HepG2 (cell line): Measurements from ENCODE around the gene ANKRD42. TPM values are rescaled to one million over a fixed set of nuclear protein-coding genes. Genes with fewer than 3 reads are reported as not detected.

Experiments
- ATM ChIP-seq: fragments of 450-650 bp; IDR thresholded peaks from 2 replicates; pipeline ENCODE4 v1.7.1; 2017; ENCODE audit warnings: mild to moderate bottlenecking, borderline replicate concordance
- EED ChIP-seq: sonication (generic); formaldehyde crosslinking; IDR thresholded peaks from 2 replicates; pipeline ENCODE4 v1.5.0; 2020; ENCODE audit warnings: mild to moderate bottlenecking, missing genetic modification reagents
- GTF3A ChIP-seq: sonication (generic); formaldehyde crosslinking; conservative IDR thresholded peaks from 2 replicates; pipeline ENCODE4 v1.4.0; 2020; ENCODE audit warnings: mild to moderate bottlenecking, missing genetic modification reagents
- IRF2 ChIP-seq: IDR thresholded peaks from 2 replicates; pipeline ENCODE4 v1.6.1; 2018; ENCODE audit warnings: missing genetic modification reagents, missing compliant biosample characterization
- POLR2G ChIP-seq: fragments of 200-400 bp; formaldehyde crosslinking; IDR thresholded peaks from 2 replicates; pipeline ENCODE4 v1.6.1; 2018; ENCODE audit warnings: mild to moderate bottlenecking, low read depth, low read length, moderate library complexity
- REPIN1 ChIP-seq: sonication (generic); formaldehyde crosslinking; IDR thresholded peaks from 2 replicates; pipeline ENCODE4 v1.8.0; 2022; ENCODE audit warnings: missing genetic modification reagents, low read depth, mild to moderate bottlenecking, borderline replicate concordance
- SNAPC2 ChIP-seq: sonication (generic); formaldehyde crosslinking; IDR thresholded peaks from 2 replicates; pipeline ENCODE4 v1.8.1; 2022; ENCODE audit warnings: mild to moderate bottlenecking, missing genetic modification reagents
- ZNF296 ChIP-seq: sonication (generic); formaldehyde crosslinking; conservative IDR thresholded peaks from 2 replicates; pipeline ENCODE4 v1.5.0; 2020; ENCODE audit warnings: mild to moderate bottlenecking, missing genetic modification reagents
- ZZZ3 ChIP-seq: sonication (generic); formaldehyde crosslinking; IDR thresholded peaks from 2 replicates; pipeline ENCODE4 v1.4.0; 2020; ENCODE audit warnings: missing genetic modification reagents, mild to moderate bottlenecking, borderline replicate concordance
- polyA plus RNA-seq, 8 experiments: library from polyadenylated mRNA; depleted of rRNA in 3 of 8; stranded (reverse) in 7 of 8; unstranded in 1 of 8; fragments of >200 nt; fragmentation: Illumina TruSeq in 4 of 8; extraction: Trizol in 4 of 8; gene quantifications; 2 replicates each; pipeline versions ENCODE4 v1.2.1 to v1.2.3, GENCODE V29; 2011 to 2016; ENCODE audit warnings: low read depth in 4 of 8, missing spikeins in 1 of 8, mixed read lengths in 1 of 8; ENCODE audit not compliant: insufficient read depth in 1 of 8
- total RNA-seq, 5 experiments: library from RNA; depleted of rRNA; stranded (reverse); fragments of >200 nt; fragmentation: Illumina TruSeq; extraction: Trizol; gene quantifications; 2 replicates each; pipeline ENCODE4 v1.2.3, GENCODE V29; 2016; ENCODE audit warnings: low read depth in 1 of 5
- TF ChIP-seq, protein P1 (sequence below): sonication (generic); formaldehyde crosslinking; IDR thresholded peaks from 2 replicates; pipeline ENCODE4 v1.5.1; 2020; ENCODE audit warnings: mild to moderate bottlenecking, missing genetic modification reagents, borderline replicate concordance
- TF ChIP-seq, protein P2 (sequence below): sonication (generic); formaldehyde crosslinking; IDR thresholded peaks from 2 replicates; pipeline ENCODE4 v1.4.0; 2020; ENCODE audit warnings: missing genetic modification reagents
- TF ChIP-seq, protein P3 (sequence below): sonication (generic); formaldehyde crosslinking; IDR thresholded peaks from 2 replicates; pipeline ENCODE4 v1.4.0; 2020; ENCODE audit warnings: missing genetic modification reagents, mild to moderate bottlenecking, borderline replicate concordance
- TF ChIP-seq, protein P4 (sequence below): sonication (generic); formaldehyde crosslinking; IDR thresholded peaks from 2 replicates; pipeline ENCODE4 v1.9.0; 2022; ENCODE audit warnings: missing genetic modification reagents, mild to moderate bottlenecking, borderline replicate concordance
- TF ChIP-seq, protein P5 (sequence below), 2 experiments: sonication (generic) in 1 of 2; formaldehyde crosslinking in 1 of 2; IDR thresholded peaks; 2 replicates each; pipeline versions ENCODE4 v1.4.0 to v1.6.1; 2018 to 2020; ENCODE audit warnings: missing genetic modification reagents in 2 of 2, borderline replicate concordance in 1 of 2, low read depth in 1 of 2, mild to moderate bottlenecking in 1 of 2, missing biosample characterization in 1 of 2

Gene ANKRD42
- total and polyA plus RNA-seq, 2 of the 13 experiments (the other 11 are each of a cell fraction or from before 2014, with no cell fraction given): 2.2 to 3.7 TPM

DNA sequence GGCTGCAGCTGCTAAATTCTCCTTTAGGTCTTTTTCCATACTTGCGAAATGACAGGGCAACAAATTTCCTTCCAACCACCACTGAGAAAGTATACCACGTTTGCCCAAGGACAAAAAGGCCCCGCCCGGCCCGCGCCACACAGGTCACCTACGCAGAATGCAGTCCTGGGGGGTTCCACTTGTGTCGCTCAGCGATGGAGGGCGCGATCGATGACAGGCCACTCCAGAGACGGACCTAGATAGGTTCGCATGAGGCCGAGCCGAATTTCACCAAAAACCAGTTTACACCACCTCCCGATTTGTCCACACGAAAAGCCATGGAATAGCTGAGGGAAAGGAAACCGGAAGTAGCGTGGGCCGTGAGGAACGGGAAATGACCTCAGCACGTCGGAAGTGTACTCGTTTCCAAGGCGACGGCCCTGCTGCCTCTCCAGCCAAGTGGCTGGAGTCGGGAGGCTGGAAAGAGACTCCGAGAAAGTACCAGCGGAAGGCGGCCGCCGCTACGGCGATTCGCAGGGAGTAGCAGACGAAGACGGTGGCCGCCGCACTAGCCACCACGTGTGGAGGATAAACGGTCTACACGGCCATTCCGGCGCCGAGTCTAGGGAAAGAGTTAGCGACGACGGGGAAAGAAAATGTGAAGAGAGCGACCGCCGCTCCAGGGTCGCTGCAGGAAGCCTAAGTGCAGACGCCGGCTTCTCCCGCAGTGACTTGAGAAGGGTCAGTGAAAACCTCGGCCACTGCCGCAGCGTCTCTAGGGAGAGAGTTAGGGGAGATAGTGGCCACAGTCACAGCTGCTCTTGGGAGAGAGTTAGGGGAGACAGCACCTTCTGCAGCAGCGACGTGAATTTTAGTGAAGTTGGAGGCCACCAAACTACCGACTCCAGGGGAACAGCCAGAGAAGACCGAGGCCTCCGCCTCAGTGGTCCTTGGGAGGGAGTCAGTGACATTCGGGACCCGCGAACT, at the start of gene ANKRD42 (continued):
- TF ChIP-seq, protein P1, sequence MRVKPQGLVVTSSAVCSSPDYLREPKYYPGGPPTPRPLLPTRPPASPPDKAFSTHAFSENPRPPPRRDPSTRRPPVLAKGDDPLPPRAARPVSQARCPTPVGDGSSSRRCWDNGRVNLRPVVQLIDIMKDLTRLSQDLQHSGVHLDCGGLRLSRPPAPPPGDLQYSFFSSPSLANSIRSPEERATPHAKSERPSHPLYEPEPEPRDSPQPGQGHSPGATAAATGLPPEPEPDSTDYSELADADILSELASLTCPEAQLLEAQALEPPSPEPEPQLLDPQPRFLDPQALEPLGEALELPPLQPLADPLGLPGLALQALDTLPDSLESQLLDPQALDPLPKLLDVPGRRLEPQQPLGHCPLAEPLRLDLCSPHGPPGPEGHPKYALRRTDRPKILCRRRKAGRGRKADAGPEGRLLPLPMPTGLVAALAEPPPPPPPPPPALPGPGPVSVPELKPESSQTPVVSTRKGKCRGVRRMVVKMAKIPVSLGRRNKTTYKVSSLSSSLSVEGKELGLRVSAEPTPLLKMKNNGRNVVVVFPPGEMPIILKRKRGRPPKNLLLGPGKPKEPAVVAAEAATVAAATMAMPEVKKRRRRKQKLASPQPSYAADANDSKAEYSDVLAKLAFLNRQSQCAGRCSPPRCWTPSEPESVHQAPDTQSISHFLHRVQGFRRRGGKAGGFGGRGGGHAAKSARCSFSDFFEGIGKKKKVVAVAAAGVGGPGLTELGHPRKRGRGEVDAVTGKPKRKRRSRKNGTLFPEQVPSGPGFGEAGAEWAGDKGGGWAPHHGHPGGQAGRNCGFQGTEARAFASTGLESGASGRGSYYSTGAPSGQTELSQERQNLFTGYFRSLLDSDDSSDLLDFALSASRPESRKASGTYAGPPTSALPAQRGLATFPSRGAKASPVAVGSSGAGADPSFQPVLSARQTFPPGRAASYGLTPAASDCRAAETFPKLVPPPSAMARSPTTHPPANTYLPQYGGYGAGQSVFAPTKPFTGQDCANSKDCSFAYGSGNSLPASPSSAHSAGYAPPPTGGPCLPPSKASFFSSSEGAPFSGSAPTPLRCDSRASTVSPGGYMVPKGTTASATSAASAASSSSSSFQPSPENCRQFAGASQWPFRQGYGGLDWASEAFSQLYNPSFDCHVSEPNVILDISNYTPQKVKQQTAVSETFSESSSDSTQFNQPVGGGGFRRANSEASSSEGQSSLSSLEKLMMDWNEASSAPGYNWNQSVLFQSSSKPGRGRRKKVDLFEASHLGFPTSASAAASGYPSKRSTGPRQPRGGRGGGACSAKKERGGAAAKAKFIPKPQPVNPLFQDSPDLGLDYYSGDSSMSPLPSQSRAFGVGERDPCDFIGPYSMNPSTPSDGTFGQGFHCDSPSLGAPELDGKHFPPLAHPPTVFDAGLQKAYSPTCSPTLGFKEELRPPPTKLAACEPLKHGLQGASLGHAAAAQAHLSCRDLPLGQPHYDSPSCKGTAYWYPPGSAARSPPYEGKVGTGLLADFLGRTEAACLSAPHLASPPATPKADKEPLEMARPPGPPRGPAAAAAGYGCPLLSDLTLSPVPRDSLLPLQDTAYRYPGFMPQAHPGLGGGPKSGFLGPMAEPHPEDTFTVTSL (CRISPR knock-in tag): no peak
- no peak for TF ChIP-seq GTF3A (CRISPR knock-in tag)
- TF ChIP-seq EED: peak; percentile 90; the same call in 1 of the 2 replicates
- peak; percentile 86; the same call in 1 of the 2 replicates for TF ChIP-seq IRF2 (CRISPR knock-in tag)
- TF ChIP-seq, protein P2, sequence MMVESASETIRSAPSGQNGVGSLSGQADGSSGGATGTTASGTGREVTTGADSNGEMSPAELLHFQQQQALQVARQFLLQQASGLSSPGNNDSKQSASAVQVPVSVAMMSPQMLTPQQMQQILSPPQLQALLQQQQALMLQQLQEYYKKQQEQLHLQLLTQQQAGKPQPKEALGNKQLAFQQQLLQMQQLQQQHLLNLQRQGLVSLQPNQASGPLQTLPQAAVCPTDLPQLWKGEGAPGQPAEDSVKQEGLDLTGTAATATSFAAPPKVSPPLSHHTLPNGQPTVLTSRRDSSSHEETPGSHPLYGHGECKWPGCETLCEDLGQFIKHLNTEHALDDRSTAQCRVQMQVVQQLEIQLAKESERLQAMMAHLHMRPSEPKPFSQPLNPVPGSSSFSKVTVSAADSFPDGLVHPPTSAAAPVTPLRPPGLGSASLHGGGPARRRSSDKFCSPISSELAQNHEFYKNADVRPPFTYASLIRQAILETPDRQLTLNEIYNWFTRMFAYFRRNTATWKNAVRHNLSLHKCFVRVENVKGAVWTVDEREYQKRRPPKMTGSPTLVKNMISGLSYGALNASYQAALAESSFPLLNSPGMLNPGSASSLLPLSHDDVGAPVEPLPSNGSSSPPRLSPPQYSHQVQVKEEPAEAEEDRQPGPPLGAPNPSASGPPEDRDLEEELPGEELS (CRISPR knock-in tag): peak; percentile 54
- TF ChIP-seq, protein P3, sequence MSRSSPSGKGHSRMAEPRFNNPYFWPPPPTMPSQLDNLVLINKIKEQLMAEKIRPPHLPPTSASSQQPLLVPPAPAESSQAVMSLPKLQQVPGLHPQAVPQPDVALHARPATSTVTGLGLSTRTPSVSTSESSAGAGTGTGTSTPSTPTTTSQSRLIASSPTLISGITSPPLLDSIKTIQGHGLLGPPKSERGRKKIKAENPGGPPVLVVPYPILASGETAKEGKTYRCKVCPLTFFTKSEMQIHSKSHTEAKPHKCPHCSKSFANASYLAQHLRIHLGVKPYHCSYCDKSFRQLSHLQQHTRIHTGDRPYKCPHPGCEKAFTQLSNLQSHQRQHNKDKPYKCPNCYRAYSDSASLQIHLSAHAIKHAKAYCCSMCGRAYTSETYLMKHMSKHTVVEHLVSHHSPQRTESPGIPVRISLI: no peak
- no peak for TF ChIP-seq ZZZ3 (CRISPR knock-in tag)
- TF ChIP-seq REPIN1 (CRISPR knock-in tag): peak; percentile 58; the same call in 1 of the 2 replicates
- TF ChIP-seq POLR2G: peak; percentile 87
- no peak for TF ChIP-seq ZNF296 (CRISPR knock-in tag)
- TF ChIP-seq ATM: no peak
- TF ChIP-seq, protein P4, sequence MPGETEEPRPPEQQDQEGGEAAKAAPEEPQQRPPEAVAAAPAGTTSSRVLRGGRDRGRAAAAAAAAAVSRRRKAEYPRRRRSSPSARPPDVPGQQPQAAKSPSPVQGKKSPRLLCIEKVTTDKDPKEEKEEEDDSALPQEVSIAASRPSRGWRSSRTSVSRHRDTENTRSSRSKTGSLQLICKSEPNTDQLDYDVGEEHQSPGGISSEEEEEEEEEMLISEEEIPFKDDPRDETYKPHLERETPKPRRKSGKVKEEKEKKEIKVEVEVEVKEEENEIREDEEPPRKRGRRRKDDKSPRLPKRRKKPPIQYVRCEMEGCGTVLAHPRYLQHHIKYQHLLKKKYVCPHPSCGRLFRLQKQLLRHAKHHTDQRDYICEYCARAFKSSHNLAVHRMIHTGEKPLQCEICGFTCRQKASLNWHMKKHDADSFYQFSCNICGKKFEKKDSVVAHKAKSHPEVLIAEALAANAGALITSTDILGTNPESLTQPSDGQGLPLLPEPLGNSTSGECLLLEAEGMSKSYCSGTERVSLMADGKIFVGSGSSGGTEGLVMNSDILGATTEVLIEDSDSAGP (CRISPR knock-in tag): peak; percentile 14
- TF ChIP-seq, protein P5, sequence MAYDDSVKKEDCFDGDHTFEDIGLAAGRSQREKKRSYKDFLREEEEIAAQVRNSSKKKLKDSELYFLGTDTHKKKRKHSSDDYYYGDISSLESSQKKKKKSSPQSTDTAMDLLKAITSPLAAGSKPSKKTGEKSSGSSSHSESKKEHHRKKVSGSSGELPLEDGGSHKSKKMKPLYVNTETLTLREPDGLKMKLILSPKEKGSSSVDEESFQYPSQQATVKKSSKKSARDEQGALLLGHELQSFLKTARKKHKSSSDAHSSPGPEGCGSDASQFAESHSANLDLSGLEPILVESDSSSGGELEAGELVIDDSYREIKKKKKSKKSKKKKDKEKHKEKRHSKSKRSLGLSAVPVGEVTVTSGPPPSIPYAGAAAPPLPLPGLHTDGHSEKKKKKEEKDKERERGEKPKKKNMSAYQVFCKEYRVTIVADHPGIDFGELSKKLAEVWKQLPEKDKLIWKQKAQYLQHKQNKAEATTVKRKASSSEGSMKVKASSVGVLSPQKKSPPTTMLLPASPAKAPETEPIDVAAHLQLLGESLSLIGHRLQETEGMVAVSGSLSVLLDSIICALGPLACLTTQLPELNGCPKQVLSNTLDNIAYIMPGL (CRISPR knock-in tag; IDR thresholded peaks at IDR 0.05; ENCODE audit: borderline replicate concordance in 1 of 2, low read depth in 1 of 2): peak; percentile 43 to 57; a peak in 2 of 4 replicates
- 0 out of 2 replicates have a peak, but pooled peaks have one; percentile 55 for TF ChIP-seq SNAPC2 (CRISPR knock-in tag)
